GM18870 (cell line): ENCODE measurements around the gene LRPAP1.
"Not testable (repeated sequence)": the region's sequence is repeated elsewhere in the genome, so short reads cannot be mapped to it uniquely, and the experiment has no call there.

Source experiments
- ATAC-seq: cut with Tn5 transposase; IDR thresholded peaks from one replicate; pipeline ENCODE4 v1.9.1; 2021; ENCODE audit warnings: moderate library complexity; ENCODE audit not compliant: unreplicated experiment

The LRPAP1 gene

GRCh38 chr4:3463556-3464348, 68.5 kb downstream of the LRPAP1 start:
- ATAC-seq, result no peak

GRCh38 chr4:3462790-3463415, 69.3 kb downstream of the LRPAP1 start, which contains the start of gene DOK7:
DOK7 (plus strand) TSS chr4:3463306; CDS start chr4:3463376, 70 bp downstream.
- ATAC-seq, result no peak

GRCh38 chr4:3462321-3462789, 69.9 kb downstream of the LRPAP1 start:
- ATAC-seq, result no peak

- no peak for ATAC-seq
Observed at GRCh38 chr4:3461515-3462291, 70.5 kb downstream of the LRPAP1 start.

- ATAC-seq, result no peak
Observed at GRCh38 chr4:3460926-3461325, 71.3 kb downstream of the LRPAP1 start.

- not testable (repeated sequence) for ATAC-seq
Observed at GRCh38 chr4:3459156-3459555, 73.1 kb downstream of the LRPAP1 start.

GRCh38 chr4:3458371-3458770, 73.9 kb downstream of the LRPAP1 start:
- ATAC-seq, result no peak

GRCh38 chr4:3455596-3455995, 76.6 kb downstream of the LRPAP1 start:
- not testable (repeated sequence) for ATAC-seq
